H9 (cell line): Measurements from ENCODE around the gene SLC44A3. TPM values are rescaled to one million over a fixed set of nuclear protein-coding genes. Genes with fewer than 3 reads are reported as not detected.

Experiments used
- DNase-seq: peaks from one replicate; pipeline ENCODE4 v3.0.0-alpha.2; 2017
- H2AFZ ChIP-seq: one replicate; pipeline ENCODE4 v1.6.1; 2013; ENCODE audit warnings: mild to moderate bottlenecking, low read length, control low read depth, moderate library complexity
- H2AK5ac ChIP-seq: 2 replicates; pipeline ENCODE4 v1.6.1; 2013; ENCODE audit warnings: low read length, control low read depth, mixed read lengths; ENCODE audit not compliant: insufficient read length
- H2BK120ac ChIP-seq: one replicate; pipeline ENCODE4 v1.6.1; 2013; ENCODE audit warnings: low read depth, mild to moderate bottlenecking, low read length, control low read depth, inconsistent platforms; ENCODE audit not compliant: poor library complexity, severe bottlenecking
- H2BK12ac ChIP-seq: 2 replicates; pipeline ENCODE4 v1.6.1; 2013; ENCODE audit warnings: low read length, control low read depth, mixed read lengths, low read depth; ENCODE audit not compliant: insufficient read length
- H2BK15ac ChIP-seq: 2 replicates; pipeline ENCODE4 v1.6.1; 2013; ENCODE audit warnings: low read depth, low read length, control low read depth
- H2BK20ac ChIP-seq: one replicate; pipeline ENCODE4 v1.6.1; 2013; ENCODE audit warnings: low read depth, mild to moderate bottlenecking, low read length, control low read depth, inconsistent platforms; ENCODE audit not compliant: poor library complexity, severe bottlenecking
- H2BK5ac ChIP-seq: 2 replicates; pipeline ENCODE4 v1.6.1; 2013; ENCODE audit warnings: low read length, control low read depth, mixed read lengths; ENCODE audit not compliant: insufficient read length
- H3K14ac ChIP-seq: 2 replicates; pipeline ENCODE4 v1.6.1; 2013; ENCODE audit warnings: low read length, control low read depth; ENCODE audit not compliant: insufficient read depth
- H3K18ac ChIP-seq: 2 replicates; pipeline ENCODE4 v1.6.1; 2013; ENCODE audit warnings: low read depth, mild to moderate bottlenecking, mixed read lengths, low read length, control low read depth; ENCODE audit not compliant: insufficient read length
- H3K23ac ChIP-seq: 2 replicates; pipeline ENCODE4 v1.6.1; 2013; ENCODE audit warnings: low read length, control low read depth, mixed read lengths, low read depth; ENCODE audit not compliant: insufficient read length
- H3K23me2 ChIP-seq: 2 replicates; pipeline ENCODE4 v1.6.1; 2013; ENCODE audit warnings: low read depth, mild to moderate bottlenecking, mixed read lengths, low read length, control low read depth; ENCODE audit not compliant: insufficient read length, poor library complexity, severe bottlenecking
- H3K27ac ChIP-seq: 2 replicates; pipeline ENCODE4 v1.5.1; 2013; ENCODE audit warnings: low read length, control low read depth, mixed read lengths, low read depth; ENCODE audit not compliant: insufficient read length
- H3K27me3 ChIP-seq: 2 replicates; pipeline ENCODE4 v1.6.1; 2013; ENCODE audit warnings: low read length, control low read depth, inconsistent platforms; ENCODE audit not compliant: insufficient read depth
- H3K4ac ChIP-seq: 2 replicates; pipeline ENCODE4 v1.6.1; 2013; ENCODE audit warnings: low read depth, mild to moderate bottlenecking, control low read depth, inconsistent platforms, low read length, moderate library complexity
- H3K4me1 ChIP-seq: 2 replicates; pipeline ENCODE4 v1.6.1; 2013; ENCODE audit warnings: low read length, control low read depth, inconsistent platforms; ENCODE audit not compliant: insufficient read depth
- H3K4me2 ChIP-seq: 2 replicates; pipeline ENCODE4 v1.6.1; 2013; ENCODE audit warnings: low read length, control low read depth, mixed read lengths; ENCODE audit not compliant: insufficient read length, insufficient read depth
- H3K56ac ChIP-seq: 2 replicates; pipeline ENCODE4 v1.6.1; 2013; ENCODE audit warnings: low read depth, mild to moderate bottlenecking, mixed read lengths, low read length, control low read depth; ENCODE audit not compliant: insufficient read length
- H3K79me1 ChIP-seq: 2 replicates; pipeline ENCODE4 v1.6.1; 2013; ENCODE audit warnings: low read depth, mild to moderate bottlenecking, moderate library complexity, low read length, control low read depth, inconsistent platforms; ENCODE audit not compliant: insufficient read depth, poor library complexity, severe bottlenecking
- H3K79me2 ChIP-seq: 2 replicates; pipeline ENCODE4 v1.6.1; 2013; ENCODE audit warnings: low read length, control low read depth, inconsistent platforms; ENCODE audit not compliant: insufficient read depth
- H3K9ac ChIP-seq: 2 replicates; pipeline ENCODE4 v1.6.1; 2013; ENCODE audit warnings: low read length, control low read depth, mixed read lengths; ENCODE audit not compliant: insufficient read length; ENCODE audit errors: extremely low read depth
- H3K9me3 ChIP-seq: one replicate; pipeline ENCODE4 v1.6.1; 2013; ENCODE audit warnings: low read depth, low read length, inconsistent platforms; ENCODE audit not compliant: control insufficient read depth
- H3T11ph ChIP-seq: one replicate; pipeline ENCODE4 v1.6.1; 2013; ENCODE audit warnings: mild to moderate bottlenecking, low read length, control low read depth, inconsistent platforms
- H4K20me1 ChIP-seq: one replicate; pipeline ENCODE4 v1.6.1; 2013; ENCODE audit not compliant: control insufficient read depth, insufficient read length, insufficient read depth
- H4K5ac ChIP-seq: 2 replicates; pipeline ENCODE4 v1.6.1; 2013; ENCODE audit warnings: low read depth, mild to moderate bottlenecking, mixed read lengths, low read length, control low read depth; ENCODE audit not compliant: insufficient read length
- H4K8ac ChIP-seq: replicated peaks from 2 replicates; pipeline ENCODE4 v1.6.1; 2013; ENCODE audit warnings: low read length, control low read depth, mixed read lengths, low read depth; ENCODE audit not compliant: insufficient read length
- H4K91ac ChIP-seq: 2 replicates; pipeline ENCODE4 v1.6.1; 2013; ENCODE audit warnings: low read depth, mild to moderate bottlenecking, moderate library complexity, mixed read lengths, low read length, control low read depth; ENCODE audit not compliant: insufficient read length
- H3K27ac Mint-ChIP-seq, 3 experiments: 2 replicates in 2 of 3; 3 replicates in 1 of 3; pipeline ENCODE4 v1.8.0; 2020 to 2021; ENCODE audit warnings: mixed read lengths in 3 of 3, mild to moderate bottlenecking in 1 of 3, moderate library complexity in 1 of 3
- H3K27me3 Mint-ChIP-seq: 2 replicates; pipeline ENCODE4 v1.8.0; 2021; ENCODE audit warnings: low read depth, mild to moderate bottlenecking, moderate library complexity, mixed read lengths
- H3K36me3 Mint-ChIP-seq, 3 experiments: 2 replicates in 2 of 3; 3 replicates in 1 of 3; pipeline ENCODE4 v1.8.0; 2020 to 2021; ENCODE audit warnings: low read depth in 3 of 3, mixed read lengths in 3 of 3; ENCODE audit not compliant: insufficient read depth in 1 of 3
- H3K4me1 Mint-ChIP-seq, 2 experiments: 2 replicates each; pipeline ENCODE4 v1.8.0; 2020; ENCODE audit warnings: mixed read lengths in 2 of 2
- H3K4me3 Mint-ChIP-seq, 2 experiments: 2 replicates in 1 of 2; 3 replicates in 1 of 2; pipeline ENCODE4 v1.8.0; 2020 to 2021; ENCODE audit warnings: mild to moderate bottlenecking in 2 of 2, mixed read lengths in 2 of 2, moderate library complexity in 1 of 2
- H3K9me3 Mint-ChIP-seq, 2 experiments: 2 replicates in 1 of 2; 3 replicates in 1 of 2; pipeline ENCODE4 v1.8.0; 2020; ENCODE audit warnings: mild to moderate bottlenecking in 2 of 2, mixed read lengths in 2 of 2, moderate library complexity in 1 of 2
- WGBS: extraction: QIAGEN DNeasy Blood & Tissue Kit; methylation state at CpG from one replicate; pipeline ENCODE4 v1.1.7; 2013; ENCODE audit warnings: missing lambda C conversion rate, low lambda C conversion rate, mixed read lengths; ENCODE audit not compliant: insufficient read length; ENCODE audit errors: extremely low coverage; 5-methylcytosine and 5-hydroxymethylcytosine counted together
- total RNA-seq: library from RNA; stranded (reverse); gene quantifications from 2 replicates; pipeline ENCODE4 v1.2.1, GENCODE V29; 2021
- TF ChIP-seq, protein P1 (sequence below): fragments of 200-600 bp; sonication (generic); conservative IDR thresholded peaks from 3 replicates; pipeline ENCODE4 v1.8.0; 2021; ENCODE audit warnings: antibody characterized with exemption, mild to moderate bottlenecking

The SLC44A3 gene
- total RNA-seq, 1 experiment from 2014 or later: 5.5 TPM

DNA sequence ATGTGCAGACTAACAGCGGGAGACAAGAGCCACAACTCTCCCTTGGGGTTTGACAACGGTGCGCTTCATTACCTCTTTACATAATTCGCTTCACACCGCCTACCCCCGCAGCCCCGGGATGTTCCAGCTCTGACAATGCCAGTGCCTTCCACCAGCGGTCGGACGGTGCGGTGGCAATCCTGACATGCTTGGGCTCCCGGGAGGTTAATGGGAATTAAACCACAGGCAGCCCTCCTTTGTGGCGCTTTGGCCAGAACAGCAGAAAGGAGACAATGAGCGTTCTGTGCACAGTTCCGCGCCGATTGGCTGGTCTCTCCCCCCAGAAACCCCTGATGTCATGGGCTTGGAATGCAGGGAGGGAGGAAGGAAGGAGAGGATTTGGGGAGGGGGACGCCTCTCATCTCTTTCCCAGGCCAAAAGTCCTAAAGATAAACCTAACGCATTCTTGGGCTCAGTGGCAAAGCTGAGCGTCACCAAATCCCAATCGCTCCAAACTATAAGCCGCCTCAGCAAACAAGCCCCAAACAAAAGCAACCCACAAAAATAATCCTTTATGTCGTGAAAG, 105.5 kb downstream of the SLC44A3 start:
- H3K27me3 Mint-ChIP-seq: no peaks in the 10 kb centered on the region
- H2BK120ac ChIP-seq: peak overlapping the region; percentile 78
- H3K9ac ChIP-seq: peak overlapping the region; percentile 92
- peak overlapping the region; percentile 67 for H3K56ac ChIP-seq
- no peaks in the 10 kb centered on the region for H4K20me1 ChIP-seq
- peaks cover 35% of the 10 kb centered on the region for H3K79me2 ChIP-seq
- H2BK15ac ChIP-seq: no peak overlapping the region
- peak overlapping the region; percentile 79 for H3K4me2 ChIP-seq
- H3K18ac ChIP-seq: peak overlapping the region; percentile 90
- peaks cover 19% of the 10 kb centered on the region; the same call in 1 of the 2 replicates for H3K4me1 ChIP-seq
- H3K27ac Mint-ChIP-seq: peak overlapping the region; percentile 100
- no peak overlapping the region for H2BK20ac ChIP-seq
- peak overlapping the region; percentile 76 for H4K5ac ChIP-seq
- peak; percentile 92 for DNase-seq
- WGBS: no CpG with 5 or more reads among the region's 23 CpGs
- H3K4me1 Mint-ChIP-seq: peaks cover 71 to 78% of the 10 kb centered on the region in 2 experiments
- peak overlapping the region; percentile 95 to 98 for H3K4me3 Mint-ChIP-seq
- peaks cover 5% of the 10 kb centered on the region for H3K79me1 ChIP-seq
- peak overlapping the region; percentile 99 for H4K91ac ChIP-seq
- no peak overlapping the region for H4K8ac ChIP-seq
- no peak overlapping the region for H2AFZ ChIP-seq
- peak overlapping the region; percentile 82 for H3K27ac ChIP-seq
- peak overlapping the region; percentile 93; the same call in 1 of the 2 replicates for H3K14ac ChIP-seq
- H2BK5ac ChIP-seq: peak overlapping the region; percentile 36
- no peaks in the 10 kb centered on the region for H3K9me3 ChIP-seq
- H2AK5ac ChIP-seq: no peak overlapping the region
- peaks cover 18 to 37% (median 31%) of the 10 kb centered on the region in 3 experiments for H3K36me3 Mint-ChIP-seq
- TF ChIP-seq, protein P1, sequence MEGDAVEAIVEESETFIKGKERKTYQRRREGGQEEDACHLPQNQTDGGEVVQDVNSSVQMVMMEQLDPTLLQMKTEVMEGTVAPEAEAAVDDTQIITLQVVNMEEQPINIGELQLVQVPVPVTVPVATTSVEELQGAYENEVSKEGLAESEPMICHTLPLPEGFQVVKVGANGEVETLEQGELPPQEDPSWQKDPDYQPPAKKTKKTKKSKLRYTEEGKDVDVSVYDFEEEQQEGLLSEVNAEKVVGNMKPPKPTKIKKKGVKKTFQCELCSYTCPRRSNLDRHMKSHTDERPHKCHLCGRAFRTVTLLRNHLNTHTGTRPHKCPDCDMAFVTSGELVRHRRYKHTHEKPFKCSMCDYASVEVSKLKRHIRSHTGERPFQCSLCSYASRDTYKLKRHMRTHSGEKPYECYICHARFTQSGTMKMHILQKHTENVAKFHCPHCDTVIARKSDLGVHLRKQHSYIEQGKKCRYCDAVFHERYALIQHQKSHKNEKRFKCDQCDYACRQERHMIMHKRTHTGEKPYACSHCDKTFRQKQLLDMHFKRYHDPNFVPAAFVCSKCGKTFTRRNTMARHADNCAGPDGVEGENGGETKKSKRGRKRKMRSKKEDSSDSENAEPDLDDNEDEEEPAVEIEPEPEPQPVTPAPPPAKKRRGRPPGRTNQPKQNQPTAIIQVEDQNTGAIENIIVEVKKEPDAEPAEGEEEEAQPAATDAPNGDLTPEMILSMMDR: peak; percentile 30; the same call in 2 of the 3 replicates
- peaks cover 0 to 2% of the 10 kb centered on the region in 2 experiments; a peak in 1 of 5 replicates for H3K9me3 Mint-ChIP-seq
- H3K4ac ChIP-seq: peak overlapping the region; percentile 97; the same call in 1 of the 2 replicates
- no peak overlapping the region for H3T11ph ChIP-seq
- peak overlapping the region; percentile 43 for H3K23ac ChIP-seq
- no peaks in the 10 kb centered on the region for H3K27me3 ChIP-seq
- peaks cover 18% of the 10 kb centered on the region for H3K23me2 ChIP-seq
- peak overlapping the region; percentile 47 for H2BK12ac ChIP-seq
